ENCODE results near the gene PRKAR1B.
"Not testable (repeated sequence)": the region's sequence is repeated elsewhere in the genome, so short reads cannot be mapped to it uniquely, and the experiment has no call there.

PRKAR1B gene

GRCh38 chr7:620885-621284 is 106.2 kb downstream of the PRKAR1B start:
- no peak for DNase-seq (ENCODE audit: low spot score)

DNA sequence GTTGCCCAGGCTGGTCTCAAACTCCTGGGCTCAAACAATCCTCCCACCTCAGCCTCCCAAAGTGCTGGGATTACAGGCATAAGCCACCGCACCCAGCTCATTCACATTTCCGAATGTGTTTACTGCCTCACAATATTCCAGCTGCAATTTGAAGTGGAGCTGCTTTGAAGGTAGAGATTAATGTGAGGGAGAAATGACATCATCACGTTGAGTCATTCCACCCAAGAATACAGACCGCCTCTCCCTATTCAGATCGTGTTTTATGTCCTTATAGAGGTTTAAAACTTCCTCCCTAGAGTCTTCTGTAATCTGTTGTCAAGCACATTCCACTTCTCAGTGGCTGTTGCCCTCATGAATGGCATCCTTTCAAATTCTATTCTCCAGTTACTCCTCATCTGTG is 107.0 kb downstream of the PRKAR1B start:
- peak; percentile 72 for DNase-seq (ENCODE audit: low spot score)

- no peak for DNase-seq (ENCODE audit: low spot score)
Observed at GRCh38 chr7:619368-619840, 107.7 kb downstream of the PRKAR1B start.

DNA sequence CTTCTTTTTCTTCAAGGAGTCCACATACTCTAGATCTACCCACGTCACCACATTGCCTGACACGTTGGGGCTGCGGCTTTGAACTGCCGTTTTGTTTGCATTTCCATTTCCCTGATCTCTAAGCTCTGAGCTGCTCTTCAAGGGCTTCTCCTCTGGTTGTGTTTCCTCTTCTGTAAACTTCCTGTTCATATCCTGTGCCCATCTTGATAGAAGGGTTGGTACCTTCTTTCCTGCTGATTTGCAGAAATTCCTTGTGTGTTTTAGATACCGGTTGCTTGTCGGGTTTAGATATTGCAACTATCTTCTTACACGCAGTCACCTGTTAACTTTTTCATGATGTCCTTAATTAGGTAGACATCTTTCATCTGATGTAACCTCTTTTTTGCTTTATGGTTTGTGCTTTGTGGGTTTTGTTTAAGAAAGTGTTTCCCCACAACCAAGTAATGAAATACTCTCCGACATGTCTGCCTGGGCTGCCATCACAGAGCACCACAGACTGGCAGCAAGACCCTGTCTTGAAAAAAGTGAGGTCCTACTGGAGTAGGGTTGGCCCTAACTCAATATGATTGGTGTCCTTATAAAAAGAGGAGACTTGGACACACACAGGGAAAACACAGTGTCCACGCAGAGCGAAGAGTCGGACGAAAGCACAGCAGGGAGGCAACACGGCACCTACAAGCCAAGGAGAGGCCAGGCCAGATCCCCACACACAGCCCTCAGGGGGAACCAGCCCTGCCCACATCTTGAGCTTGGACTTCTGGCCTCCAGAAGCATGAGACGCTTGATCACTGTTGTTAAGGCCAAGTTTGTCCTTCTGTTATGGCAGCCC is 108.3 kb downstream of the PRKAR1B start:
- DNase-seq (ENCODE audit: low spot score), result no peak

GRCh38 chr7:617614-618538 is 109.2 kb downstream of the PRKAR1B start:
- DNase-seq (ENCODE audit: low spot score), result no peak

DNA sequence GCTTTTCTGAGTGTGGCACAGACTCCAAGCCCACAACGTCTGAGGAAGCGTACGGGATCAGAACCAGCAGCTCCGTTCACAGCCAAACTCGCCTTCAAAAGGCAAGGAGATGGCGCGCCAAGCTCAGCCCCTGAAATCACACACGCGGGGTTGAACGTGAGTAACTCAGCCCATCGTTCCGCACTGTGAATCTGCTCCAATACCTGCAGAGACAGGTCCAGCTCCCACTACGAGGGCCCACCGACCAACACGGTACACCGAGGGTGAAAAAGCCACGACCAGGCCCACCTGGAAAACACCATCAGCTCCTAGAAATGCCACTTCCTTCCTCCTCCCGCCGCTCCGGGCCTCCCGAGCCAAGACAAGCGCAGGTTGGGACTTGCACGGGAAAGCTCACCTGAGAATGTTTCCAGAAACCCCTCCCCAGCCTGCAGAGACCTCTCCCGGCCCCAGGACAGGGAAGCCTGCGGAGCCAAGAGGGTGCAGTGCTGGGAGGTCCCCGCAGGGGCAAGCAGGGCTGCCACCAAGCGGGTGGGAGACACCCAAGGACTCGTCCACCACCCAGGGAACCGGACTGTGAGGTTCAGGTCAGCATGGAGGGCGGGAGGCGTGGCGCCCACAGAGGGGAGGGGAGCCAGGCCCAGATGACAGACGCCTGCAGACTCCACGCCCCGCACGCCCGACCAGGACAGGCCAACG is 113.5 kb downstream of the PRKAR1B start:
- DNase-seq (ENCODE audit: low spot score), result no peak

GRCh38 chr7:611837-612236 is 115.2 kb downstream of the PRKAR1B start:
- DNase-seq (ENCODE audit: low spot score), result not testable (repeated sequence)

DNA sequence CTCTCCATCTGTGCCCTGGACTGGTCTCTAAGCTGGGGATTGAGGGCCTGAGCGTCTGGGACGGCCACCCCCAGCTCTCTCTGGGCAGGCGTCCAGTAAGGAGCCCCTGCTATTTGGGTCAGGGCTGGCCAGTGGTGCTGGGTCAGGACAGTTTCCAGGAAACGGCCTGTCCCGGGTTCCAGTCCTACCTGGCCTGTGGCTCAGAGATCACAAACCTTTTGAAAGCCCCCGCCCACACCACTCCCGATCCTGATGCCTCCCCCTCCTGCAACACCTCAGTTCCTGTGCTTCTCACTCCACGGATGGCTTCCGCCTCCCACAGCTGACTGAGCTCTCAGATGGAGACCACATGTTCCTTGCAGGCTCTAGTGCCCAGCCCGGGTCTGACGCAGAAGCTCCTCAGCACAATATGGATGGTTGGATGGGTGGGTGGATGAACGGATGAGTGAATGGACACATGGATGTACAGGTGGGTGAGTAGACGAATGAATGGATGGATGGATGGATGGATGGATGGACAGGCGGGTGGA is 115.7 kb downstream of the PRKAR1B start:
- no peak for DNase-seq (ENCODE audit: low spot score)

DNA sequence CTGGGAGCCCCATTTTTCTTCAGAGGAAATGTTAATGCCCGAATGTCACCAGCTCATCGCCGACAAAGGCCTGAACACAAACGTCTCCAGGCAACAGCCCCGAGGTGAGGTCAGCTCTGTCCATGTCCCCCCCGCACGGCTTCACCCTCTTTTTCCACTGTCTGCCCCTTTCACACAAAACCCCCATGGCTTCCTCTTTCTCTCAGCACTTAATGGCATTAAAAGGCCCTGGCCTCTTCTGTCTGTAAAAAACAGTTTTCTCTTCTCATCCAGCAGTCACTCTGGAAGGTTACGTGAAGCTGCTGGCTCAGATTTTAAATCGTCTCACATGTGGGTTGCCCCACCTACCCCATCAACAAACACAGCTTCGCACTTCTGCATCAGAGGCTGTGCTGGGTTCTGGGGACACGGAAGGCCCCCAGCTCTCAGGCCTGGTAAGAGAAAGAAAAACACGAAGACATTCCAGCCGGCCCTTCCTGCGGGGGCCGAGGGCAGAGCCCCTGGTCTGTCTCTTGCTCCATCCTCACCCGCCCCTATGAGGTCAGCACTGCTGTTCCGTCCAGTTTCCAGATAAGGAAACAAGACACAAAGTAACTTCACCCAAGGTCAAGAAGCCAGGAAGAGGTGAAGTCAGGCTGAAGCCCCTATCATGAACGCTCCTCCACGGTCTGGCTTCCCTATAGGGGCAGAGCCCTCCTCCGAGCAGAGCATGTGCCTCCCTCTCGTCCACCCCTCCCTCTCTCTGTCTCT is 116.4 kb downstream of the PRKAR1B start:
- peak; percentile 83 for DNase-seq (ENCODE audit: low spot score)

DNA sequence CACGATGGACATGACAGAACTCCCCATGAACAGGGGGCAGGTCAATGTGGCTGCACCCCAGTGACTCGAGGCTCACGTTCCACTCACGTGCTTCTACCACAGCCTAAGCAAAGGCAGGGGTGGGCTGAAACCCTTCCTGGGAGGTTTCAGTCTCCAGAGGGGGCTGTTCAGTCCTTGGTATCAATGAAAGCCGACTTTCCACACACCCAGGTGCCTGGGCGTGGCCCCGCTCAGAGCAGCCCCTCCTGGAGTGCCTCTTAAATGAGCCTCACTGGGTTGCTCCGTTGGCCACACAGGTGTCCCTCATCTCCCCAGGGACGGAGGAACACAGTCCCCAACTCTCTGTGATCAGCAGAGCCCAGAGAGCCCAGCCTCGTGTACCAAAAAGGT is 116.9 kb downstream of the PRKAR1B start:
- DNase-seq (ENCODE audit: low spot score), result no peak

DNA sequence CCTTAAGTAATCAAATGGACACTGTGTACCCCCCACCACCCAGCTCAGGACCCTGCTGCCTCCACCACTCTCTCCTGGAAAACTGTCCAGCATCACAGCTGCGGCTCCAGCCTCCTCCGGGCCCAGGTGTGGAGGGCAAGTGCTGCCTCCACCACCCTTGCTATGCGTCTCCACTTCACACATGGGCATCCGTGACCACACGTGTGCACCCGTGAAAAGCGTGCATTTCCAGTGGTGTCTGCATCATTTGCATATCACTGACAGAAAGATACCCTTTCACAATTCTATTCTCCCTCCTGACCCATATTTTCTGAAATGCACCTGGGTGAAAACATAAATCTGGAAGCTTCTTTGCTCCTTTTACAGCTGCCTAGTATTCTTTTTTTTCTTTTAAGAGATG is 117.7 kb downstream of the PRKAR1B start:
- no peak for DNase-seq (ENCODE audit: low spot score)

DNA sequence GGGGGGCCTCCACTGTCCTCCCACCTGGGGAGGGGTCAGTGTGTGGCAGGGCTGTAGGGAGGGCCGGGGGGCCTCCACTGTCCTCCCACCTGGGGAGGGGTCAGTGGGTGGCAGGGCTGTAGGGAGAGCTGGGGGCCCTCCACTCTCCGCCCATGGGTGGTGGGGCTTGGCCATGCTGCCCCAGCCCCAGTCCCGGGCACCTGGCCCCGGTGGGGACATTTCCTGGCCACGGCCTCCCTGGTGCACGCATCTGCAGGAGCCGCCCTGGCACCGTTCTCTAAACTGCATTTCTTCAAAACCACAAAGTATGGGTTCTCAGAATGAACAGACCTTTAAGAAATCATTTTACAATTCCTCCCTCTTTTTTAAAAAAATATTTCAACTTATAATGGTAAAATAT is 118.1 kb downstream of the PRKAR1B start:
- no peak for DNase-seq (ENCODE audit: low spot score)

DNA sequence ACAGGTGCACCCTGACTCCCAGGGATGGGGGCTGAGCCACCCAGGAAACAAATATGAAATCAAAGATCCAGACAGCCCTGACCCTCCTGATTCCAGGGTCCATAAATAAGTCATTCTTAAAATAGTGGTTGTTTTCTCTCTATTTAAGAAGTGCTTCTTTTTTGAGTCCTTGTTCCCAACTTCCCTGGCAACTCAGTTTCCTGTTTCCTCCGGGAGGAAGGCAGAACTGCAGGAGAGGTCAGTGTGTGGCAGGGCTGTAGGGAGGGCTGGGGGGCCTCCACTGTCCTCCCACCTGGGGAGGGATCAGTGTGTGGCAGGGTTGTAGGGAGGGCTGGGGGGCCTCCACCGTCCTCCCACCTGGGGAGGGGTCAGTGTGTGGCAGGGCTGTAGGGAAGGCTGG is 118.7 kb downstream of the PRKAR1B start:
- DNase-seq (ENCODE audit: low spot score), result no peak

DNA sequence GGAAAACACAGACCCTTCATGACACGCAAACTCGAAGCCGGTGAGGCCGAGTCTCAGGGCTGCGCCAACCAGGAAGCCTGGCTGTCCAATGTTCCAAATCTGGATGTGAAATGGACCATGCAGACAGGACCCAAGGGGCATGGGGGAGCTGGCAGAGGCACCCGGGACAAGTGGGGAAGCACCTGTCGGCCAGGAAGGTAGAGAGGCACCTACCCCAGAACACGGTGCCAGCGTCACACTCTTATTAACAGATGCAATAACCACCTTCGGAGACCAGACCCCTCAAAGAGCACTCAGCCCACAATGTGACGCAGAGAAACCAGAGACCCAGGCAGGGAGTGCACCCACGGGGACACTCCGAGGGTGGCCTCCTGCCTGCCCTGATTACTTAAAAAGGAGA is 119.1 kb downstream of the PRKAR1B start:
- DNase-seq (ENCODE audit: low spot score), result no peak

- no peak for DNase-seq (ENCODE audit: low spot score)
Observed at GRCh38 chr7:605661-606450, 121.2 kb downstream of the PRKAR1B start.

DNA sequence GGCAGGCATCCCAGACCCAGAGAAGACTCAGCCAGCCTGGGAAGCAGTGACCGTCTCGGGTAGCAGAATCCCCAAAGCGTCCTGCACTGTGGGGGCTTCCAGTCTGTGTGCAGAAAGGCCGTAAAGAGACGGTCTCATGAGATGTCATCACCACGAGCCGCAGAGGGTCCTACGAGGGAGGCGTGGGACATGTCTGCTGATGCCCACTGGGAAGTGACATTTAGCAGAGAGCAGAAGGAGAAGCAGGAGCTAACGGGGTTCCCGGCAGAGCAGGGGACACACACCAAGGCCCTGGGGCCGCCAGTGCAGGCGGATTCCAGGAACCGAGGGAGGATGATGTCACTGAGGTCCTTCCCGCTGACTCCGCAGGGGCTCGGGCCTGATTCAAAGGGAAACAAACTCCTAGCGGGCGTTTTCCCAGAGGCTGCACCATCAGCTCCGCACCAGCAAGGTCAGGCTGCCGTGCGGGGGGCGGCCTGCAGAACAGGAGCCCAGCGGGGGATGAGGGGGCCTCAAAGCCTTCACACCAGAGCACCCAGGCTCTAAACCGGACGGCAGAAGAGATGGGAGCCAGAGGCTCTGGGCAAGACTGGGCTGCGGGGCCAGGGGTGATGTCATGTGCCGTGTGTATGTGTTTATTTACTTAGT is 122.1 kb downstream of the PRKAR1B start:
- no peak for DNase-seq (ENCODE audit: low spot score)

GRCh38 chr7:604001-604883 is 122.8 kb downstream of the PRKAR1B start:
- DNase-seq (ENCODE audit: low spot score), result peak; percentile 94

- DNase-seq (ENCODE audit: low spot score), result no peak
Observed at GRCh38 chr7:603152-603951, 123.7 kb downstream of the PRKAR1B start.

Data from hepatic stellate cell (primary cell).